Fibroblast of villous mesenchyme (primary cell): ENCODE data around the gene MAPT. TPM values are rescaled to one million over a fixed set of nuclear protein-coding genes. Genes with fewer than 3 reads are reported as not detected.

Experiments
- DNase-seq: peaks from one replicate; pipeline ENCODE4 v3.0.0-alpha.2; 2010; ENCODE audit warnings: low read depth
- H3K4me3 ChIP-seq: 2 replicates; pipeline ENCODE4 v1.5.1; 2011; ENCODE audit warnings: low read depth, mild to moderate bottlenecking, low read length
- CTCF ChIP-seq: IDR thresholded peaks from 2 replicates; pipeline ENCODE4 v1.5.1; 2012; ENCODE audit warnings: low read depth, mild to moderate bottlenecking, low read length; ENCODE audit not compliant: insufficient read depth
- total RNA-seq: library from RNA; depleted of rRNA; stranded (reverse); fragments of >200 nt; gene quantifications from 2 replicates; pipeline ENCODE4 v1.2.3, GENCODE V29; 2012

The MAPT gene
- under 0.01 TPM in 1 of 2 replicates, not detected in the other for total RNA-seq

- peak within 1 kb of the TSS; percentile 66 for H3K4me3 ChIP-seq
- peak; percentile 77 for TF ChIP-seq CTCF
- DNase-seq: peak; percentile 88
Observed at GRCh38 chr17:45894022-45894784, at the start of gene MAPT. TSS of gene MAPT (plus strand) at chr17:45894554. CDS start at chr17:45962338, 67,784 bp downstream.

- no peak for DNase-seq
- H3K4me3 ChIP-seq: no peak within 1 kb of the TSS
- no peak for TF ChIP-seq CTCF
Observed at GRCh38 chr17:45844695-45845375, 49.5 kb upstream of the MAPT start, which contains the start of gene SPPL2C. TSS of gene SPPL2C (plus strand) at chr17:45844881. CDS start at chr17:45844907, 26 bp downstream.

- no peak for DNase-seq
- H3K4me3 ChIP-seq: no peak overlapping the region
- TF ChIP-seq CTCF: no peak
Observed at GRCh38 chr17:45845376-45846185, 48.8 kb upstream of the MAPT start.

- no peak for TF ChIP-seq CTCF
- H3K4me3 ChIP-seq: no peak overlapping the region
- DNase-seq: no peak
Observed at GRCh38 chr17:45846223-45846622, 48.1 kb upstream of the MAPT start.

- DNase-seq: no peak
- no peak overlapping the region for H3K4me3 ChIP-seq
- TF ChIP-seq CTCF: no peak
Observed at GRCh38 chr17:45846646-45847045, 47.7 kb upstream of the MAPT start.

- no peak for TF ChIP-seq CTCF
- no peak for DNase-seq
- no peak overlapping the region for H3K4me3 ChIP-seq
Observed at GRCh38 chr17:45847101-45847500, 47.3 kb upstream of the MAPT start.
